B cell (primary cell): ENCODE measurements around the gene PKNOX2. TPM values are rescaled to one million over a fixed set of nuclear protein-coding genes. Genes with fewer than 3 reads are reported as not detected.

Source experiments
- ATAC-seq: fragments of 200-7000 bp; cut with Tn5 transposase; one replicate; pipeline ENCODE4 v1.10.0; 2021; ENCODE audit warnings: low read depth, mild to moderate bottlenecking, moderate number of reproducible peaks, moderate library complexity
- CTCF ChIA-PET: fragments of 350-600 bp; sonication (Branson Sonifier 250); formaldehyde crosslinking; loops from one replicate; lab custom pipeline; 2021; ENCODE audit warnings: antibody characterized with exemption, inconsistent platforms; lab: Charles Lee
- POLR2A ChIA-PET: fragments of 350-600 bp; sonication (Branson Sonifier 250); formaldehyde crosslinking; loops from one replicate; lab custom pipeline; 2021; ENCODE audit warnings: antibody characterized with exemption; lab: Charles Lee
- DNase-seq: peaks from one replicate; pipeline ENCODE4 v3.0.0; 2013
- H2AFZ ChIP-seq: 2 replicates; pipeline ENCODE4 v1.6.1; 2012; ENCODE audit warnings: mild to moderate bottlenecking, low read depth, low read length; ENCODE audit not compliant: insufficient read depth, poor library complexity, severe bottlenecking
- H3K27ac ChIP-seq, 2 donors: 1 replicate in 1 of 2; 2 replicates in 1 of 2; pipeline ENCODE4 v1.5.1; 2012 to 2013; ENCODE audit warnings: low read length in 2 of 2, mild to moderate bottlenecking in 2 of 2, moderate library complexity in 1 of 2
- H3K27me3 ChIP-seq, 4 experiments: fragments of 200-600 bp in 1 of 4; sonication (generic) in 1 of 4; replicated peaks in 1 of 4; 1 replicate in 2 of 4; 2 replicates in 2 of 4; pipeline versions ENCODE4 v1.6.1 to v1.7.0; 2013 to 2016; ENCODE audit warnings: low read length in 3 of 4, mild to moderate bottlenecking in 2 of 4, mixed read lengths in 1 of 4, moderate library complexity in 1 of 4; ENCODE audit not compliant: insufficient read depth in 4 of 4, control insufficient read depth in 3 of 4; ENCODE audit errors: control extremely low read depth in 1 of 4
- H3K36me3 ChIP-seq, 2 experiments: replicated peaks in 1 of 2; 1 replicate in 1 of 2; 2 replicates in 1 of 2; pipeline versions ENCODE4 v1.6.1 to v1.7.1; 2013; ENCODE audit warnings: low read length in 1 of 2; ENCODE audit not compliant: insufficient read depth in 2 of 2, control insufficient read depth in 1 of 2; ENCODE audit errors: control extremely low read depth in 1 of 2, extremely low read depth in 1 of 2
- H3K4me1 ChIP-seq, 2 donors: fragments of 200-600 bp in 1 of 2; sonication (generic) in 1 of 2; 1 replicate in 1 of 2; 2 replicates in 1 of 2; pipeline versions ENCODE4 v1.5.1 to v1.6.1; 2013 to 2017; ENCODE audit warnings: low read length in 2 of 2; ENCODE audit not compliant: control insufficient read depth in 2 of 2, insufficient read depth in 2 of 2
- H3K4me2 ChIP-seq: replicated peaks from 2 replicates; pipeline ENCODE3; 2012; ENCODE audit warnings: mild to moderate bottlenecking, low read depth, low read length; ENCODE audit not compliant: poor library complexity, severe bottlenecking
- H3K4me3 ChIP-seq, 5 experiments: fragments of 200-600 bp in 1 of 5; sonication (generic) in 1 of 5; 1 replicate in 3 of 5; 2 replicates in 2 of 5; pipeline versions ENCODE4 v1.5.1 to v1.7.0; 2011 to 2016; ENCODE audit warnings: low read length in 4 of 5, mild to moderate bottlenecking in 4 of 5, low read depth in 2 of 5, control low read depth in 1 of 5, moderate library complexity in 1 of 5; ENCODE audit not compliant: insufficient read depth in 1 of 5; ENCODE audit errors: control extremely low read depth in 1 of 5, extremely low read depth in 1 of 5
- H3K79me2 ChIP-seq: fragments of 200-600 bp; sonication (generic); one replicate; pipeline ENCODE4 v1.6.0; 2016; ENCODE audit warnings: low read length; ENCODE audit not compliant: control insufficient read depth, insufficient read depth
- H3K9ac ChIP-seq: fragments of 200-600 bp; sonication (generic); 2 replicates; pipeline ENCODE4 v1.6.1; 2017; ENCODE audit warnings: mild to moderate bottlenecking, low read length, moderate library complexity
- H3K9me3 ChIP-seq, 3 donors: one replicate each; pipeline versions ENCODE4 v1.6.1 to v1.7.1; 2013; ENCODE audit warnings: low read length in 2 of 3; ENCODE audit not compliant: control insufficient read depth in 2 of 3, insufficient read depth in 1 of 3; ENCODE audit errors: control extremely low read depth in 1 of 3
- H4K20me1 ChIP-seq: 2 replicates; pipeline ENCODE4 v1.6.0; 2012; ENCODE audit warnings: mild to moderate bottlenecking, low read length; ENCODE audit not compliant: insufficient read depth, control insufficient read depth, poor library complexity, severe bottlenecking
- H3K27ac Mint-ChIP-seq: one replicate; pipeline ENCODE4 v1.8.0; 2021; ENCODE audit warnings: mixed read lengths
- H3K27me3 Mint-ChIP-seq: one replicate; pipeline ENCODE4 v1.8.0; 2021; ENCODE audit warnings: mixed read lengths
- H3K4me1 Mint-ChIP-seq: one replicate; pipeline ENCODE4 v1.8.0; 2021; ENCODE audit warnings: mixed read lengths
- H3K4me3 Mint-ChIP-seq: one replicate; pipeline ENCODE4 v1.8.0; 2021; ENCODE audit warnings: mixed read lengths
- H3K9me3 Mint-ChIP-seq: one replicate; pipeline ENCODE4 v1.8.0; 2022; ENCODE audit warnings: mixed read lengths; ENCODE audit not compliant: insufficient read depth
- CTCF ChIP-seq: fragments of 200-600 bp; IDR thresholded peaks from one replicate; pipeline ENCODE4 v1.8.0; 2022; ENCODE audit warnings: antibody characterized with exemption, mild to moderate bottlenecking
- EZH2 ChIP-seq: IDR thresholded peaks from 2 replicates; pipeline ENCODE4 v1.6.1; 2012; ENCODE audit warnings: borderline replicate concordance, low read depth, mild to moderate bottlenecking, moderate library complexity, low read length; ENCODE audit not compliant: insufficient read depth, poor library complexity, severe bottlenecking
- WGBS: methylation state at CpG from one replicate; pipeline ENCODE4 v1.1.5; 2013; ENCODE audit warnings: missing lambda C conversion rate; ENCODE audit not compliant: insufficient coverage; 5-methylcytosine and 5-hydroxymethylcytosine counted together
- intact Hi-C: fragments of 100-400 bp; cut with micrococcal nuclease; formaldehyde crosslinking; loops from one replicate; pipeline ENCODE4 v1.10.0; 2022
- polyA plus RNA-seq: library from polyadenylated mRNA; depleted of rRNA; stranded (reverse); fragments of >200 nt; gene quantifications from 2 replicates; pipeline ENCODE4 v1.2.3, GENCODE V29; 2012
- total RNA-seq, 2 donors: library from RNA; stranded (reverse); fragments of 120-200 nt in 1 of 2; gene quantifications; 1 replicate in 1 of 2; 2 replicates in 1 of 2; pipeline versions ENCODE4 v1.2.3 to v1.2.4, GENCODE V29; 2013 to 2022

Gene PKNOX2
- total and polyA plus RNA-seq, 2 donors (not counting 1 experiment from before 2014, with no cell fraction given), result not detected

- no peaks in the 10 kb centered on the region for H3K4me1 Mint-ChIP-seq
- no peak overlapping the region for H2AFZ ChIP-seq
- no peaks in the 10 kb centered on the region for H4K20me1 ChIP-seq
- ChIA-PET CTCF (no interaction called here), POLR2A (no interaction called here)
- no peak overlapping the region for H3K27ac Mint-ChIP-seq
- no peak overlapping the region for H3K4me3 ChIP-seq
- no peaks in the 10 kb centered on the region for H3K9me3 ChIP-seq
- peaks cover 27% of the 10 kb centered on the region for H3K27me3 Mint-ChIP-seq
- no peak overlapping the region for H3K4me2 ChIP-seq
- H3K9me3 Mint-ChIP-seq, result no peaks in the 10 kb centered on the region
- no peaks in the 10 kb centered on the region for H3K27me3 ChIP-seq
- no peaks in the 10 kb centered on the region for H3K79me2 ChIP-seq
- intact Hi-C loops, result no loop called here
- ATAC-seq (no peak), DNase-seq (no peak)
- H3K36me3 ChIP-seq, result no peaks in the 10 kb centered on the region
- TF ChIP-seq CTCF (no peak), EZH2 (no peak)
- WGBS, result 99% methylated on average over 6 of the region's 7 CpGs
- no peak overlapping the region for H3K9ac ChIP-seq
- H3K4me3 Mint-ChIP-seq, result no peak overlapping the region
- H3K27ac ChIP-seq, result no peak overlapping the region
- no peaks in the 10 kb centered on the region for H3K4me1 ChIP-seq
Measured at GRCh38 chr11:125285844-125286243, 121.3 kb downstream of the PKNOX2 start.

DNA sequence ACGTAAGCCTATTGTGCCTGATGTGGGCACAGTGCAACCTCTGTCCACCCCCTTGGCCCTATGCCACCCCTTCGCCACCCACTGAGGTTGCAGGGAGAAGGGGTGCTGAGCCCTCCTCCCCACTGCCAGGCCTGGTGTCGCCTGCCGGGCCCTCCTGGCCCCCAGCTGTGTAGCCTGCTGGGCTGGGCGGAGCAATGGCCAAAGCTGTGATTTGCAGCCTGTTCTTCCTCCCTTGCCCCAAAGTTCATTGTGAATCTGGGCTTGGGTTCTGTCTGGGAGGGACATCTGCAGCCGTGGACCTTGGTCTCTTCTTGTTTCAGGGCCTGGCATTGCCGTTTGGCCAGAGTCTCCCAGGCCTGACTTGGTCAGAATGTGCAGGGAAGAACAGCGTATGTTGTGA, 121.9 kb downstream of the PKNOX2 start:
- Histone ChIP-seq H4K20me1 (no peaks in the 10 kb centered on the region), H3K4me1 (no peaks in the 10 kb centered on the region), H3K4me2 (no peak overlapping the region), H3K27ac (no peak overlapping the region), H3K4me3 (no peak overlapping the region), H2AFZ (no peak overlapping the region), H3K79me2 (no peaks in the 10 kb centered on the region), H3K36me3 (no peaks in the 10 kb centered on the region), H3K9me3 (no peaks in the 10 kb centered on the region), H3K27me3 (no peaks in the 10 kb centered on the region), H3K9ac (no peak overlapping the region)
- H3K4me3 Mint-ChIP-seq, result no peak overlapping the region
- no peak overlapping the region for H3K27ac Mint-ChIP-seq
- DNase-seq (no peak), ATAC-seq (no peak)
- ChIA-PET CTCF (no interaction called here), POLR2A (no interaction called here)
- TF ChIP-seq CTCF (no peak), EZH2 (no peak)
- intact Hi-C loops, result no loop called here
- H3K4me1 Mint-ChIP-seq, result no peaks in the 10 kb centered on the region
- WGBS, result 80% methylated on average over 7 of the region's 8 CpGs
- no peaks in the 10 kb centered on the region for H3K9me3 Mint-ChIP-seq
- H3K27me3 Mint-ChIP-seq, result peaks cover 23% of the 10 kb centered on the region
